ENCODE results near the gene ARMH1.
"Not testable (repeated sequence)": the region's sequence is repeated elsewhere in the genome, so short reads cannot be mapped to it uniquely, and the experiment has no call there.

Gene ARMH1

DNA sequence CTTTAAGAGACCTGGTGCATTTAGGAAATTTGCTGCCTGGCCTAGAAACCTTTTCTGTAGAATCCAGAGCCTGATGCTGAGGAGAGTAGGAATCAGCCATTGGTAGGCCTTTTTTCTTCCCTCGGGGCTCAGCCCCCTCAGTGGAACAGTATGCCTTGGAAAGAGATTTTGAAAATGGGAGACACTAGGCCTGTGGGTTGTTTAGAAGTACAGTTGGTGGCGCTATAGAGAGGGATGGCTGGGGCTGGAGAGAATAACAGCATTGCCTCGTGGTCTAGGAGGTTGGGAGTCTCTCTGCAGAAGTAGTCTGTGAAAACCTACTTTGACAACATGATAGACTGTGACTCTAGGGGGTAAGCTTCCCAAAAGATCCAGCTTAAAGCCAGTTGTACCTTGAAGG lies 73.4 kb downstream of the ARMH1 start:
- peaks cover 22% of the 10 kb centered on the region for H3K79me2 ChIP-seq (ENCODE audit: low read length)
- H3K27ac ChIP-seq (ENCODE audit: low read length), result no peak overlapping the region
- no peaks in the 10 kb centered on the region for H3K9me3 ChIP-seq (ENCODE audit: insufficient read depth, low read length)
- H4K20me1 ChIP-seq (ENCODE audit: insufficient read depth, low read length), result no peaks in the 10 kb centered on the region
- no peak for TF ChIP-seq CTCF (IDR thresholded peaks at IDR 0.05; ENCODE audit: low read depth, low read length)
- no peak for TF ChIP-seq EZH2phosphoT487 (IDR thresholded peaks at IDR 0.05; ENCODE audit: low read depth)
- H3K27me3 ChIP-seq (ENCODE audit: low read depth, low read length), result no peaks in the 10 kb centered on the region
- H3K9ac ChIP-seq (ENCODE audit: low read length), result no peak overlapping the region
- H3K4me3 ChIP-seq (ENCODE audit: low read length), result no peak overlapping the region
- H3K4me2 ChIP-seq (ENCODE audit: low read length), result no peak overlapping the region
- no peak overlapping the region for H2AFZ ChIP-seq (ENCODE audit: low read depth, low read length)
- no peaks in the 10 kb centered on the region for H3K4me1 ChIP-seq (ENCODE audit: low read length)
- peaks cover 32% of the 10 kb centered on the region for H3K36me3 ChIP-seq (replicated peaks; ENCODE audit: low read depth, low read length)

DNA sequence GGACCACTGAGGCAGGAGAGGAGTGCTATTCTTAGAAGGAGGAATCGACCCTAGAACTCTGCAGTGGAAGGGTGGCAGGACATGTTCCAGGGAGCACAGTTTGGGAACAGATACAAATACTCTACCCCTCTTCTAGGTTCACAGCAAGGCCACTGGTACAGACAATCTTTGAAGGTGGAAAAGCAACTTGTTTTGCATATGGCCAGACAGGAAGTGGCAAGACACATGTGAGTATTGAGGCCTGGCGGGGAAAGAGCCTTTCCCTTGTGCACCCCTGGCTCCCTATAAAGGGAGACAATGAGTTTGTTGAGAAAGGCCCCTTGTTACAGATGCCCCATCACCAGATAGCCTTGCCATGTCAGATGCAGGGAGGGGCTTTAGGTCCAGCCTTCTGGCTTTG lies 82.9 kb downstream of the ARMH1 start:
- Histone ChIP-seq H3K36me3 (replicated peaks; ENCODE audit: low read depth, low read length) (peaks cover 61% of the 10 kb centered on the region), H3K9me3 (ENCODE audit: insufficient read depth, low read length) (no peaks in the 10 kb centered on the region), H2AFZ (ENCODE audit: low read depth, low read length) (no peak overlapping the region), H3K4me2 (ENCODE audit: low read length) (no peak overlapping the region), H3K4me3 (ENCODE audit: low read length) (no peak overlapping the region), H3K27me3 (ENCODE audit: low read depth, low read length) (no peaks in the 10 kb centered on the region), H3K27ac (ENCODE audit: low read length) (no peak overlapping the region), H3K9ac (ENCODE audit: low read length) (no peak overlapping the region), H3K79me2 (ENCODE audit: low read length) (no peaks in the 10 kb centered on the region), H3K4me1 (ENCODE audit: low read length) (peaks cover 4% of the 10 kb centered on the region; the same call in 1 of the 2 replicates), H4K20me1 (ENCODE audit: insufficient read depth, low read length) (no peaks in the 10 kb centered on the region)
- TF ChIP-seq CTCF (IDR thresholded peaks at IDR 0.05; ENCODE audit: low read depth, low read length) (no peak), EZH2phosphoT487 (IDR thresholded peaks at IDR 0.05; ENCODE audit: low read depth) (no peak)

GRCh38 chr1:44759077-44759476 lies 84.6 kb downstream of the ARMH1 start:
- Histone ChIP-seq H3K27me3 (ENCODE audit: low read depth, low read length) (no peaks in the 10 kb centered on the region), H3K4me1 (ENCODE audit: low read length) (peaks cover 4% of the 10 kb centered on the region; the same call in 1 of the 2 replicates), H3K27ac (ENCODE audit: low read length) (no peak overlapping the region), H3K36me3 (replicated peaks; ENCODE audit: low read depth, low read length) (peaks cover 59% of the 10 kb centered on the region), H3K4me3 (ENCODE audit: low read length) (no peak overlapping the region), H3K9ac (ENCODE audit: low read length) (no peak overlapping the region), H3K9me3 (ENCODE audit: insufficient read depth, low read length) (no peaks in the 10 kb centered on the region), H2AFZ (ENCODE audit: low read depth, low read length) (no peak overlapping the region), H4K20me1 (ENCODE audit: insufficient read depth, low read length) (no peaks in the 10 kb centered on the region), H3K4me2 (ENCODE audit: low read length) (no peak overlapping the region), H3K79me2 (ENCODE audit: low read length) (no peaks in the 10 kb centered on the region)
- TF ChIP-seq CTCF (IDR thresholded peaks at IDR 0.05; ENCODE audit: low read depth, low read length), result no peak
- no peak for TF ChIP-seq EZH2phosphoT487 (IDR thresholded peaks at IDR 0.05; ENCODE audit: low read depth)

DNA sequence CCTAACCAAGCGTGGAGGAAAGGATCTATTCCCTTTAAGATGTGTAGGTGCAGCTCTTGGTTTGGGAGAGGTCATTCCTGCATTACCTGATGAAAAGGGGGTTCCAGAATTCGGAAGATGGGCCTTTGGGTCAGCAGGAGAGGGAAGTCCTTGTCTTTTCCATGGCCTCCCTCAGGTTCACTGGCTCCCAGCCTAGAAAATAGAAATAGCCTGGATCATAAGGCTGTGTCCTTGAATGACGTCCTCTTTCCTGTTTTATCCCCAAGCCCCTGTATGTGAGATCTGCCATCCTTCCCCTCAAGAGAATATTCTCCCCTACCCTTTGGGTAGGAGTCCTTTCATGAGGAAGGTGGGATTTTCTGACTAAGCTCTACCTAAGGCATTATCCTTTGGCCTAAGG lies 86.4 kb downstream of the ARMH1 start:
- Histone ChIP-seq H3K9ac (ENCODE audit: low read length) (no peak overlapping the region), H3K4me1 (ENCODE audit: low read length) (peaks cover 4% of the 10 kb centered on the region; the same call in 1 of the 2 replicates), H4K20me1 (ENCODE audit: insufficient read depth, low read length) (no peaks in the 10 kb centered on the region), H3K79me2 (ENCODE audit: low read length) (no peaks in the 10 kb centered on the region), H3K36me3 (replicated peaks; ENCODE audit: low read depth, low read length) (peaks cover 52% of the 10 kb centered on the region), H3K27ac (ENCODE audit: low read length) (no peak overlapping the region), H3K9me3 (ENCODE audit: insufficient read depth, low read length) (no peaks in the 10 kb centered on the region), H2AFZ (ENCODE audit: low read depth, low read length) (no peak overlapping the region), H3K27me3 (ENCODE audit: low read depth, low read length) (no peaks in the 10 kb centered on the region), H3K4me2 (ENCODE audit: low read length) (no peak overlapping the region), H3K4me3 (ENCODE audit: low read length) (no peak overlapping the region)
- TF ChIP-seq EZH2phosphoT487 (IDR thresholded peaks at IDR 0.05; ENCODE audit: low read depth) (no peak), CTCF (IDR thresholded peaks at IDR 0.05; ENCODE audit: low read depth, low read length) (no peak)

DNA sequence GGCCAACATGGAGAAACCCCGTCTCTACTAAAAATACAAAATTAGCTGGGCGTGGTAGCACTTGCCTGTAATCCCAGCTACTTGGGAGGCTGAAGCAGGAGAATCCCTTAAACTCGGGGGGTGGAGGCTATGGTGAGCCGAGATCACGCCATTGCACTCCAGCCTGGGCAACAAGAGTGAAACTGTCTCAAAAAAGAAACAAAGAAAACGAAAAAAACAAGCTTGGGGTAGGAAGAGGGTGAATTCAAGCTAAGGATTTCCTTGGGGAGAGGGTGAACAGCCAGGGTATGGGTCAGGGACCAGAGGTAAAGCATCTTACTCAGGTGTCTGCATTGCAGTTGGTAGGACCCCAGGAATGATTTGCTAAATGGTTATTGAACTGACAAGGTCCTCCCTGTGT lies 91.9 kb downstream of the ARMH1 start:
- H3K4me3 ChIP-seq (ENCODE audit: low read length); H3K4me1 ChIP-seq (ENCODE audit: low read length); H3K27ac ChIP-seq (ENCODE audit: low read length); H4K20me1 ChIP-seq (ENCODE audit: insufficient read depth, low read length); H3K9ac ChIP-seq (ENCODE audit: low read length); H3K79me2 ChIP-seq (ENCODE audit: low read length); H3K27me3 ChIP-seq (ENCODE audit: low read depth, low read length); H2AFZ ChIP-seq (ENCODE audit: low read depth, low read length); H3K4me2 ChIP-seq (ENCODE audit: low read length); H3K9me3 ChIP-seq (ENCODE audit: insufficient read depth, low read length): not testable (repeated sequence)
- H3K36me3 ChIP-seq (replicated peaks; ENCODE audit: low read depth, low read length), result peaks cover 28% of the 10 kb centered on the region
